ENCODE results near the gene CEACAM5.
"Not testable (repeated sequence)": the region's sequence is repeated elsewhere in the genome, so short reads cannot be mapped to it uniquely, and the experiment has no call there.

CEACAM5 gene

GRCh38 chr19:41740415-41741243, 32.2 kb downstream of the CEACAM5 start:
- Histone ChIP-seq H3K4me3 (ENCODE audit: low read length in 2 of 2) (no peak overlapping the region), H3K27me3 (ENCODE audit: control insufficient read depth in 1 of 2, insufficient read depth in 2 of 2, low read length in 2 of 2) (peaks cover 2 to 4% of the 10 kb centered on the region in 2 donors), H3K36me3 (ENCODE audit: control insufficient read depth in 2 of 2, insufficient read depth in 2 of 2, low read length in 2 of 2) (no peaks in the 10 kb centered on the region), H3K27ac (ENCODE audit: low read length) (no peak overlapping the region), H3K9me3 (ENCODE audit: control insufficient read depth in 2 of 2, low read length in 2 of 2) (no peaks in the 10 kb centered on the region), H3K9ac (ENCODE audit: low read length in 2 of 2) (no peak overlapping the region), H3K4me1 (ENCODE audit: control insufficient read depth, insufficient read depth, low read length) (no peaks in the 10 kb centered on the region)

DNA sequence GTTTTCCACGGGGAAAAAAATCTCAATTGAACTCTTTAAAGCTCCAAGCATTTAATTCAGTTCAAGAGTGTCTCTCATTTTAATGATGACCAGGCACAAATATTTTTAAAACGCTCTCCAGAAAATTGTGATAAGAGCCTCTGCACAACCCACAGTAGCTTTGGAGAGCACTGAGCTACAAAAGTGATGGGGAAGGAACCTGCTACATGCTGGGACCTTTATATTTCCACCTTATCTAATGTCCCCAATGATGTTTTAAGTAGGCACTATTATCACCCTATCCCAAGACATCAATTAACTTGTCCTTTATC, 32.8 kb downstream of the CEACAM5 start:
- Histone ChIP-seq H3K9ac (ENCODE audit: low read length in 2 of 2) (no peak overlapping the region), H3K27ac (ENCODE audit: low read length) (no peak overlapping the region), H3K4me3 (ENCODE audit: low read length in 2 of 2) (no peak overlapping the region), H3K9me3 (ENCODE audit: control insufficient read depth in 2 of 2, low read length in 2 of 2) (no peaks in the 10 kb centered on the region), H3K36me3 (ENCODE audit: control insufficient read depth in 2 of 2, insufficient read depth in 2 of 2, low read length in 2 of 2) (no peaks in the 10 kb centered on the region), H3K4me1 (ENCODE audit: control insufficient read depth, insufficient read depth, low read length) (no peaks in the 10 kb centered on the region), H3K27me3 (ENCODE audit: control insufficient read depth in 1 of 2, insufficient read depth in 2 of 2, low read length in 2 of 2) (peaks cover 2 to 6% of the 10 kb centered on the region in 2 donors)

- H3K36me3 ChIP-seq (ENCODE audit: control insufficient read depth in 2 of 2, insufficient read depth in 2 of 2, low read length in 2 of 2) = no peaks in the 10 kb centered on the region
- H3K27ac ChIP-seq (ENCODE audit: low read length) = no peak overlapping the region
- H3K4me3 ChIP-seq (ENCODE audit: low read length in 2 of 2) = no peak overlapping the region
- H3K4me1 ChIP-seq (ENCODE audit: control insufficient read depth, insufficient read depth, low read length) = no peaks in the 10 kb centered on the region
- no peaks in the 10 kb centered on the region for H3K9me3 ChIP-seq (ENCODE audit: control insufficient read depth in 2 of 2, low read length in 2 of 2)
- no peak overlapping the region for H3K9ac ChIP-seq (ENCODE audit: low read length in 2 of 2)
- peaks cover 7 to 9% of the 10 kb centered on the region in 2 donors for H3K27me3 ChIP-seq (ENCODE audit: control insufficient read depth in 1 of 2, insufficient read depth in 2 of 2, low read length in 2 of 2)
These were observed 36.4 kb downstream of the CEACAM5 start for GRCh38 chr19:41744850-41745249.

DNA sequence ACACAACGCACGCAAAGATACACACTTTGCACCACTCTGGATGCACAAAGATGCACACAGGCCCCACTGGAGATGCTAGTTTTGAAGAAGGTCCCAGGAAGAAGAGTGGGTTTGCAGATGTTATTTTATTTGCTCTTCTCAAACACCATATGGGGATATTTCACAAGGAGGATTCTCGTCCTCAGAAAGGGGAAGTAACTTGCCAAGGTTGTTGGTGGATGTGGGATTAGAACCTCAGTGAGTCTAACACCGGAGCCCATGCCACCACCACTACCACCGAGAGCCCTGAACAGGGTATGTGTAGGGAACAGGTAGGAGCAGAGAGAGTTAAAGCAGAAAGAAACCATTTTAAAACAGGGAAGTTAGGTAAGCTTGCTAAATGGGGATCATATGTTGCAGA, 37.3 kb downstream of the CEACAM5 start:
- H3K27me3 ChIP-seq (ENCODE audit: control insufficient read depth in 1 of 2, insufficient read depth in 2 of 2, low read length in 2 of 2) = peaks cover 7 to 9% of the 10 kb centered on the region in 2 donors
- H3K27ac ChIP-seq (ENCODE audit: low read length) = no peak overlapping the region
- H3K9me3 ChIP-seq (ENCODE audit: control insufficient read depth in 2 of 2, low read length in 2 of 2) = no peaks in the 10 kb centered on the region
- no peaks in the 10 kb centered on the region for H3K36me3 ChIP-seq (ENCODE audit: control insufficient read depth in 2 of 2, insufficient read depth in 2 of 2, low read length in 2 of 2)
- H3K4me1 ChIP-seq (ENCODE audit: control insufficient read depth, insufficient read depth, low read length) = no peaks in the 10 kb centered on the region
- H3K9ac ChIP-seq (ENCODE audit: low read length in 2 of 2) = no peak overlapping the region
- no peak overlapping the region for H3K4me3 ChIP-seq (ENCODE audit: low read length in 2 of 2)

GRCh38 chr19:41746593-41747227, 38.3 kb downstream of the CEACAM5 start:
- Histone ChIP-seq H3K27me3 (ENCODE audit: control insufficient read depth in 1 of 2, insufficient read depth in 2 of 2, low read length in 2 of 2) (peaks cover 7 to 9% of the 10 kb centered on the region in 2 donors), H3K4me1 (ENCODE audit: control insufficient read depth, insufficient read depth, low read length) (no peaks in the 10 kb centered on the region), H3K27ac (ENCODE audit: low read length) (no peak overlapping the region), H3K9me3 (ENCODE audit: control insufficient read depth in 2 of 2, low read length in 2 of 2) (no peaks in the 10 kb centered on the region), H3K4me3 (ENCODE audit: low read length in 2 of 2) (no peak overlapping the region), H3K9ac (ENCODE audit: low read length in 2 of 2) (no peak overlapping the region), H3K36me3 (ENCODE audit: control insufficient read depth in 2 of 2, insufficient read depth in 2 of 2, low read length in 2 of 2) (no peaks in the 10 kb centered on the region)

DNA sequence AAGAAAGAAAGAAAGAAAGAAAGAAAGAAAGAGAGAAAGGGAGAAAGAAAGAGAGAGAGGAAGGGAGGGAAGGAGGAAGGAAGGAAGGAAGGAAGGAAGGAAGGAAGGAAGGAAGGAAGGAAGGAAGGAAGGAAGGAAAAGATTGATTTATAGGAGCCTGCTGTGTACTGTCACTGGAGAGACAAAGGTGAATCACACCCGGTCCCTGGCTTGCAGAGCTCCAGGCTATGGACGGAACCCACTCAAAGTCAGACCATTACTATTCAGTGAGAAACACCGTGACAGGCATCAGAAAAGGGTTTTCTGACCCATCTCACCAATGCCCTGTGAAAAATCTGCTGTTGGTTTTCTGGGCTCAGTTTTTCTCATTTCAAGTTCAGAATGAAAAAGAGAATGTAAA, 39.6 kb downstream of the CEACAM5 start:
- Histone ChIP-seq H3K36me3 (ENCODE audit: control insufficient read depth in 2 of 2, insufficient read depth in 2 of 2, low read length in 2 of 2) (no peaks in the 10 kb centered on the region), H3K27ac (ENCODE audit: low read length) (no peak overlapping the region), H3K9ac (ENCODE audit: low read length in 2 of 2) (no peak overlapping the region), H3K9me3 (ENCODE audit: control insufficient read depth in 2 of 2, low read length in 2 of 2) (no peaks in the 10 kb centered on the region), H3K4me1 (ENCODE audit: control insufficient read depth, insufficient read depth, low read length) (no peaks in the 10 kb centered on the region), H3K27me3 (ENCODE audit: control insufficient read depth in 1 of 2, insufficient read depth in 2 of 2, low read length in 2 of 2) (peaks cover 7 to 9% of the 10 kb centered on the region in 2 donors), H3K4me3 (ENCODE audit: low read length in 2 of 2) (no peak overlapping the region)

GRCh38 chr19:41750248-41751134, 42.1 kb downstream of the CEACAM5 start:
- not testable (repeated sequence) for H3K27me3 ChIP-seq (ENCODE audit: control insufficient read depth in 1 of 2, insufficient read depth in 2 of 2, low read length in 2 of 2); H3K9me3 ChIP-seq (ENCODE audit: control insufficient read depth in 2 of 2, low read length in 2 of 2); H3K4me3 ChIP-seq (ENCODE audit: low read length in 2 of 2); H3K27ac ChIP-seq (ENCODE audit: low read length); H3K36me3 ChIP-seq (ENCODE audit: control insufficient read depth in 2 of 2, insufficient read depth in 2 of 2, low read length in 2 of 2); H3K9ac ChIP-seq (ENCODE audit: low read length in 2 of 2); H3K4me1 ChIP-seq (ENCODE audit: control insufficient read depth, insufficient read depth, low read length)

DNA sequence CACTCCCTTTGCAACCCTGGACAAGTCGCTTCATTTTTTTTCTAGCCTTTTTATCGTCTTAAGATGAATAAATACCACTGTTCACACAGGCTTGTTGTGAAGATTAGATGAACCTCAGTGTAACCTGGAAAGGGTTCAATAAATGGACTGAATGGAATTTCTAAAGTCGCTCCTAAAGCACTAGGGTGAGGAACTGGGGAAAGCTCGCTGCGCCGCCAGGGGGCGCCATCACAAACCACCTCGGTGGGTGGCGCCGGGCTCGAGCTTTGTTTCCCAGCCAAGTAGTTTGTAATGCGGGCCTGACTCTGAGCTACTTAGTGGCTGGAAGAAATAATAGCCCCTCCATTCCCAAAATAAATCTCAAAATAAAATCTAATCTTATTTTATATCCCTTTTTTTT, 44.7 kb downstream of the CEACAM5 start:
- H3K27me3 ChIP-seq (ENCODE audit: control insufficient read depth in 1 of 2, insufficient read depth in 2 of 2, low read length in 2 of 2) = peaks cover 3 to 9% of the 10 kb centered on the region in 2 donors
- no peaks in the 10 kb centered on the region for H3K9me3 ChIP-seq (ENCODE audit: control insufficient read depth in 2 of 2, low read length in 2 of 2)
- no peak overlapping the region for H3K9ac ChIP-seq (ENCODE audit: low read length in 2 of 2)
- H3K4me1 ChIP-seq (ENCODE audit: control insufficient read depth, insufficient read depth, low read length) = no peaks in the 10 kb centered on the region
- H3K4me3 ChIP-seq (ENCODE audit: low read length in 2 of 2) = no peak overlapping the region
- H3K36me3 ChIP-seq (ENCODE audit: control insufficient read depth in 2 of 2, insufficient read depth in 2 of 2, low read length in 2 of 2) = no peaks in the 10 kb centered on the region
- no peak overlapping the region for H3K27ac ChIP-seq (ENCODE audit: low read length)

DNA sequence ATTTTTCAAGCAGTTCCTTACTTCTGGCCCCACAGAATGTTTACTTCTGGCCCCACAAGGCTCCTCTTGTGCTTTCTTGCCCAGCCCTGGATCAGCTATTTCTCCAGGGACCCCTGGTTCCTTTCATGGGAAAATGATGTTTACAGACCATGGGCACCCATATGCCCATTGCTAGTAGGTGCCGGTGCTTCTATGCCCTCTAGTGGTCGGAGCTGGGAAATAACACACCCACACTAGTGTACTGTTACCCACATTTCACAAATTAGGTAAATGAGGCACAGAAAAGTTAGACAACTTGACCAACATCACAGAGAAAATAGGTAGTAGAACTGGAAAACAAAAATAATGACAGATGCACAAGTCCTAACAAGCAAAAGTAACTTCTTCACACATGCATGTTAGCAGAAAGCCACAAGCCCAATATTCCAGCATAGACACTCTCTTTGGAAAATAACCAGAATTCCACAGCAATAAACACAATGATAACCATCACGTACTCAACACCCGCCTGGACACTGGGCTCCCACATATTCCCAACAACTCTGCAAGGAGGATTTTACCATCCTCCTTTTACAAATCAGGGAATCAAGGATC, 45.6 kb downstream of the CEACAM5 start:
- no peak overlapping the region for H3K4me3 ChIP-seq (ENCODE audit: low read length in 2 of 2)
- H3K36me3 ChIP-seq (ENCODE audit: control insufficient read depth in 2 of 2, insufficient read depth in 2 of 2, low read length in 2 of 2) = no peaks in the 10 kb centered on the region
- no peaks in the 10 kb centered on the region for H3K4me1 ChIP-seq (ENCODE audit: control insufficient read depth, insufficient read depth, low read length)

GRCh38 chr19:41755328-41755913, 47.0 kb downstream of the CEACAM5 start, which contains the start of gene CEACAM6:
TSS of gene CEACAM6 (plus strand) at chr19:41755530. CDS start at chr19:41755639, 109 bp downstream.
- Histone ChIP-seq H3K4me3 (ENCODE audit: low read length in 2 of 2) (no peak within 1 kb of the TSS), H3K27ac (ENCODE audit: low read length) (no peak within 1 kb of the TSS), H3K9me3 (ENCODE audit: control insufficient read depth in 2 of 2, low read length in 2 of 2) (no peaks in the 10 kb centered on the region), H3K36me3 (ENCODE audit: control insufficient read depth in 2 of 2, insufficient read depth in 2 of 2, low read length in 2 of 2) (no peaks in the 10 kb centered on the region), H3K9ac (ENCODE audit: low read length in 2 of 2) (no peak within 1 kb of the TSS), H3K27me3 (ENCODE audit: control insufficient read depth in 1 of 2, insufficient read depth in 2 of 2, low read length in 2 of 2) (peaks cover 3 to 9% of the 10 kb centered on the region in 2 donors), H3K4me1 (ENCODE audit: control insufficient read depth, insufficient read depth, low read length) (no peaks in the 10 kb centered on the region)

More for the DNA sequence above, 45.6 kb downstream of the CEACAM5 start:
- Histone ChIP-seq H3K9ac (ENCODE audit: low read length in 2 of 2) (no peak overlapping the region), H3K27ac (ENCODE audit: low read length) (no peak overlapping the region), H3K9me3 (ENCODE audit: control insufficient read depth in 2 of 2, low read length in 2 of 2) (no peaks in the 10 kb centered on the region), H3K27me3 (ENCODE audit: control insufficient read depth in 1 of 2, insufficient read depth in 2 of 2, low read length in 2 of 2) (peaks cover 3 to 7% of the 10 kb centered on the region in 2 donors)

Data from stomach smooth muscle (tissue), 2 donors.